Jurkat, Clone E6-1 (cell line): ENCODE results near the gene ZBTB5.
"Not testable (repeated sequence)": the region's sequence is repeated elsewhere in the genome, so short reads cannot be mapped to it uniquely, and the experiment has no call there.

Source experiments
- DNase-seq: peaks from one replicate; pipeline ENCODE4 v3.0.0-alpha.2; 2011; ENCODE audit warnings: low read depth, low spot score
- H3K4me3 ChIP-seq: 2 replicates; pipeline ENCODE4 v1.5.1; 2011; ENCODE audit warnings: mild to moderate bottlenecking, low read length, control low read depth, moderate library complexity

ZBTB5 gene

GRCh38 chr9:37495571-37495970 is 30.3 kb upstream of the ZBTB5 start:
- DNase-seq, result no peak
- no peak overlapping the region for H3K4me3 ChIP-seq

GRCh38 chr9:37491939-37492338 is 26.7 kb upstream of the ZBTB5 start:
- H3K4me3 ChIP-seq, result no peak overlapping the region
- DNase-seq, result no peak

GRCh38 chr9:37486616-37487548 is 21.6 kb upstream of the ZBTB5 start:
- DNase-seq, result no peak

GRCh38 chr9:37486256-37486615 is 21.0 kb upstream of the ZBTB5 start:
- peak overlapping the region; percentile 96 for H3K4me3 ChIP-seq

More at GRCh38 chr9:37486616-37487548, 21.6 kb upstream of the ZBTB5 start:
- H3K4me3 ChIP-seq, result peak overlapping the region; percentile 96

GRCh38 chr9:37485389-37486255 is 20.4 kb upstream of the ZBTB5 start, which contains the start of gene POLR1E:
POLR1E (plus strand) TSS chr9:37485948; CDS start chr9:37486048, 100 bp downstream.
- peak within 1 kb of the TSS; percentile 96 for H3K4me3 ChIP-seq
- peak; percentile 93 for DNase-seq

More at GRCh38 chr9:37486256-37486615, 21.0 kb upstream of the ZBTB5 start:
- DNase-seq, result no peak

GRCh38 chr9:37480759-37481158 is 15.5 kb upstream of the ZBTB5 start:
- DNase-seq, result no peak
- no peak overlapping the region for H3K4me3 ChIP-seq

- not testable (repeated sequence) for DNase-seq, H3K4me3 ChIP-seq
Measured at GRCh38 chr9:37477987-37478619, 12.9 kb upstream of the ZBTB5 start.

- H3K4me3 ChIP-seq, DNase-seq: not testable (repeated sequence)
Measured at GRCh38 chr9:37477443-37477842, 12.2 kb upstream of the ZBTB5 start.

- H3K4me3 ChIP-seq, result no peak overlapping the region
- DNase-seq, result no peak
Measured at GRCh38 chr9:37476930-37477329, 11.7 kb upstream of the ZBTB5 start.

GRCh38 chr9:37474438-37474837 is 9.2 kb upstream of the ZBTB5 start:
- no peak overlapping the region for H3K4me3 ChIP-seq
- no peak for DNase-seq

GRCh38 chr9:37473982-37474381 is 8.7 kb upstream of the ZBTB5 start:
- DNase-seq, H3K4me3 ChIP-seq: not testable (repeated sequence)

- DNase-seq, result no peak
- H3K4me3 ChIP-seq, result no peak overlapping the region
Measured at GRCh38 chr9:37471942-37472684, 6.9 kb upstream of the ZBTB5 start.

- H3K4me3 ChIP-seq, result no peak overlapping the region
- no peak for DNase-seq
Measured at GRCh38 chr9:37468620-37469019, 3.4 kb upstream of the ZBTB5 start.

- not testable (repeated sequence) for H3K4me3 ChIP-seq, DNase-seq
Measured at GRCh38 chr9:37467530-37467929, 2.3 kb upstream of the ZBTB5 start.

GRCh38 chr9:37466037-37466709 is 923 bp upstream of the ZBTB5 start:
- H3K4me3 ChIP-seq, result peak overlapping the region; percentile 91
- no peak for DNase-seq

- H3K4me3 ChIP-seq, result peak overlapping the region; percentile 91
- DNase-seq, result peak; percentile 20
Measured at GRCh38 chr9:37464426-37465248, 613 bp downstream of the ZBTB5 start.

- no peak for DNase-seq
- H3K4me3 ChIP-seq, result peak overlapping the region; percentile 91
Measured at GRCh38 chr9:37464006-37464405, 1.2 kb downstream of the ZBTB5 start.
